Measurements from ENCODE around the gene PKN1. TPM values are rescaled to one million over a fixed set of nuclear protein-coding genes. Genes with fewer than 3 reads are reported as not detected.

The PKN1 gene
- total RNA-seq (2022) (138 and 139 TPM in 2 replicates), Bru-seq, nascent RNA (percentile 53 among the genes with signal in this experiment), BruChase-seq, experiment 1, labeled RNA remaining after a 6-hour chase (percentile 71 among the genes with signal in this experiment), BruChase-seq, experiment 2, labeled RNA remaining after a 2-hour chase (percentile 61 among the genes with signal in this experiment)
- long read RNA-seq, transcript PKN1-201 (22 exons, 3,069 nt): major isoform, 90 of 125 reads
- long read RNA-seq, partial matches to known transcripts: 22 of 125 reads
- long read RNA-seq, other reads (novel, unspliced or antisense): 13 of 125 reads

DNA sequence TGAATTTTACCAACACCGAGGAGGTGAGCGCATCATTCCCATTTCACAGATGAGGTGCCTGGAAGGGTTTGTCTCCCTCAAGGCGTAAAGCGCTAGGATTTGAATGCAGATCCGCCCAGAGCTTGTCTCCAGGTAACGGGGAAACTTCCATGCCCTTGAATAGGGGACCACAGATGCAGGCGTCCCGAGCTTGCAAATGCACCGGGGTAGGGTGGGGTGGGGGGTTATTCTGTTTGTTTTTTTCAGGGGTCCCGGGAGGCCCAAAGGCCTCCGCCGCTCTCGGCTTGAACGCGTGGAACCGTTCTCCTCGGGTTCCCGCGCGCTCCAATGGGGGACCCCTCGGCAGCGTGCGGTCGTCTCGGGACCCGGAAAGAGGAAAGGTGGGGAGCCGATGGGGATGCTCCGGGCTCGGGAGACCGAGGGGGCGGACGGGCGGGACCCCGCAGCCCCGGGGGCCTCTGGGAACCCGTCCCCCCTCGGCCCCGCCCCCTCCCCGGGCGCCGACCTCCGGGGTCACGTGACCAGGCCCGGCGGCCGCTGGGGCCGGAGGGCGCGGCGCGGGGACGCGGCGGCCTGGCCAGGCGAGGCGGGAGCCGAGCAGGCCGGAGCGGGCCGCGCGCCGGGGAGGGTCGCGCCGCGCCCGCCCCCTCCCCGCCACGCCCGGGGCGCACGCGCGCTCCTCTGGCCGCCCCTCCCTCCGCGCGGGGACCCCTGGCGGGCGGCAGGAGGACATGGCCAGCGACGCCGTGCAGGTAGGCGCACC lies at the start of gene PKN1:
PKN1 (plus strand) TSS at position 516 of the 763 bp plus-strand sequence; CDS start at position 732, 216 bp downstream.
- Mint-ChIP-seq H3K27me3 (ENCODE audit: unreplicated experiment) (peaks cover 12% of the 10 kb centered on the region), H3K27ac (ENCODE audit: unreplicated experiment) (no peak within 1 kb of the TSS), H3K4me1 (ENCODE audit: low read depth, unreplicated experiment) (peaks cover 14% of the 10 kb centered on the region), H3K36me3 (ENCODE audit: insufficient read depth, unreplicated experiment) (peaks cover 40% of the 10 kb centered on the region), H3K9me3 (ENCODE audit: low read depth, unreplicated experiment) (no peaks in the 10 kb centered on the region), H3K4me3 (ENCODE audit: low read depth, unreplicated experiment) (peak within 1 kb of the TSS; percentile 71)
- BruUV-seq (replicated peaks): no TSS peak
- DNase-seq: peak; percentile 69
- CTCF ChIA-PET: interaction anchor here (0.8 to 1.0 kb wide), 3 partner anchors 8 to 296 kb away, joined by 4 to 6 read pairs (median 4); partner anchors contain the start of gene ASF1B
- intact Hi-C loops (cut with micrococcal nuclease; ENCODE audit: unreplicated experiment): no loop called here
- TF ChIP-seq, protein P1, sequence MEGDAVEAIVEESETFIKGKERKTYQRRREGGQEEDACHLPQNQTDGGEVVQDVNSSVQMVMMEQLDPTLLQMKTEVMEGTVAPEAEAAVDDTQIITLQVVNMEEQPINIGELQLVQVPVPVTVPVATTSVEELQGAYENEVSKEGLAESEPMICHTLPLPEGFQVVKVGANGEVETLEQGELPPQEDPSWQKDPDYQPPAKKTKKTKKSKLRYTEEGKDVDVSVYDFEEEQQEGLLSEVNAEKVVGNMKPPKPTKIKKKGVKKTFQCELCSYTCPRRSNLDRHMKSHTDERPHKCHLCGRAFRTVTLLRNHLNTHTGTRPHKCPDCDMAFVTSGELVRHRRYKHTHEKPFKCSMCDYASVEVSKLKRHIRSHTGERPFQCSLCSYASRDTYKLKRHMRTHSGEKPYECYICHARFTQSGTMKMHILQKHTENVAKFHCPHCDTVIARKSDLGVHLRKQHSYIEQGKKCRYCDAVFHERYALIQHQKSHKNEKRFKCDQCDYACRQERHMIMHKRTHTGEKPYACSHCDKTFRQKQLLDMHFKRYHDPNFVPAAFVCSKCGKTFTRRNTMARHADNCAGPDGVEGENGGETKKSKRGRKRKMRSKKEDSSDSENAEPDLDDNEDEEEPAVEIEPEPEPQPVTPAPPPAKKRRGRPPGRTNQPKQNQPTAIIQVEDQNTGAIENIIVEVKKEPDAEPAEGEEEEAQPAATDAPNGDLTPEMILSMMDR (IDR thresholded peaks at IDR 0.05; ENCODE audit: unreplicated experiment): no peak

DNA sequence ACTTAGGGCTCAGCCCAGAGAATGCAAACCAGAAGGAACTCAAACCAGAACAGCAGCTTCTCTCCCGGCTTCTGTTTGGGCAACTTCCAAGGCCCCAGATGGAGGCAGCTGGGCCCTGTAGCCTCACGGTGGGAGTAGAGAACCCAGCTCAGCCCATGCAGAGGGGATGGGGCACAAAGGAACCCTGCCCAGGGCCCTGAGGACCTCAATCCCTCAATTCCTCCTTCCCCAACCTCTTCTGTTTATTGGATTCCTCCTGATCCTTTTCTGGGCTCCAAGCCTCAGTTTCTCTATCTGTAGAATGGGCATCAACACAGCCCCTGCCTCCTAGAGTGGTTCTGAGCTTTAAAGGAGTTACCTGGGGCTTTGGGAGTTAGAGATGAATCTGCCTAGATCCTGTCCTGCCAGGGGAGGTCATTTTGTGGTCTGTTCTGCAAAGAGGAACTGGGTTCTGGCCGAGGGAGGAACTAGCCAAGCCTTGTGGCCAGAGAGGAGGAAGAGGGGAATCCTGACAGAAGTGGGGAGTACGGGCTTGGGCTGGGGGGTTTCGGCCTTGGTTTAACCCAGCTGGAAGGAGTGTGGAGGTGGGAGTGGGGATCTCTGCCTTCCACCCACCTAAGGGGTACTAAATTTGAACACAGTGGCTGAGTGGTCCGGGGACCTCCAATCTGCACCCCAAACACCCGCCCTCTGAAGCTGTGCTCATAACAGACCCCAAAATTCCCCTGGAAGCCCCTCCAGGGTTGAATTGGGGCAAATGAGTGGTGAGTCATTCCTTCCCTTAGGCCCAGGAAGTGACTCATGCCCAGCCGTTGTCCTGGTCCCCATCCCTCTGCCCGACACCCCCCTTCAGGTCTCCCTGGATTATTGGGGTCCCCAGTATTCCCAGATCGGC lies 49.2 kb upstream of the PKN1 start:
- peak; percentile 26 for DNase-seq
- no peaks in the 10 kb centered on the region for H3K27me3 Mint-ChIP-seq (ENCODE audit: unreplicated experiment)
- H3K36me3 Mint-ChIP-seq (ENCODE audit: insufficient read depth, unreplicated experiment): peaks cover 42% of the 10 kb centered on the region
- H3K4me1 Mint-ChIP-seq (ENCODE audit: low read depth, unreplicated experiment): peaks cover 19% of the 10 kb centered on the region
- CTCF ChIA-PET: no interaction called here
- H3K4me3 Mint-ChIP-seq (ENCODE audit: low read depth, unreplicated experiment): peak overlapping the region; percentile 43
- BruUV-seq (replicated peaks): no TSS peak
- TF ChIP-seq, protein P1 (IDR thresholded peaks at IDR 0.05; ENCODE audit: unreplicated experiment): no peak
- intact Hi-C loops (cut with micrococcal nuclease; ENCODE audit: unreplicated experiment): no loop called here
- H3K27ac Mint-ChIP-seq (ENCODE audit: unreplicated experiment): peak overlapping the region; percentile 74
- H3K9me3 Mint-ChIP-seq (ENCODE audit: low read depth, unreplicated experiment): no peaks in the 10 kb centered on the region

DNA sequence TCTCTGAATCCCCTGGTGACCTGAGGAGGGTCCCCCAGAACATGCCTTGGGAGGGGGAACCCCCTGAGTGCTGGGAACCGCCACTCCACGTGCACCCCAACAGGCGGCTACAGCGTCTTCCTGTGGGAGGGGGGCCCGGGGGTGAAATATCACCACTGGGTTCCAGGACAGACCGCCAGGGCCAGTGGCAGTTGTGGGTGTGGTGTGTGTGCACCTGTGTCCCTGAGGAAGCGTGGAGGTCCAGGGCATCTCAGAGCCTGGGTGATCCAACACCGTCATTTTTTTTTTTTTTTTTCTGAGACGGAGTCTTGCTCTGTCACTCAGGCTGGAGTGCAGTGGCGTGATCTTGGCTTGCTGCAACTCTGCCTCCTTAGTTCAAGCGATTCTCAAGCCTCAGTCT lies 47.6 kb upstream of the PKN1 start:
- Mint-ChIP-seq H3K36me3 (ENCODE audit: insufficient read depth, unreplicated experiment) (peaks cover 42% of the 10 kb centered on the region), H3K27me3 (ENCODE audit: unreplicated experiment) (no peaks in the 10 kb centered on the region), H3K4me1 (ENCODE audit: low read depth, unreplicated experiment) (peaks cover 19% of the 10 kb centered on the region), H3K4me3 (ENCODE audit: low read depth, unreplicated experiment) (peak overlapping the region; percentile 43), H3K27ac (ENCODE audit: unreplicated experiment) (peak overlapping the region; percentile 74), H3K9me3 (ENCODE audit: low read depth, unreplicated experiment) (no peaks in the 10 kb centered on the region)
- TF ChIP-seq, protein P1 (IDR thresholded peaks at IDR 0.05; ENCODE audit: unreplicated experiment): no peak
- intact Hi-C loops (cut with micrococcal nuclease; ENCODE audit: unreplicated experiment): no loop called here
- BruUV-seq (replicated peaks): no TSS peak
- no peak for DNase-seq
- CTCF ChIA-PET: interaction anchor here (0.7 kb wide), 1 partner anchor 1016 kb away, joined by 5 read pairs; no protein-coding TSS in a partner anchor

GRCh38 chr19:14390548-14390947 lies 42.6 kb upstream of the PKN1 start:
- Mint-ChIP-seq H3K4me3 (ENCODE audit: low read depth, unreplicated experiment) (no peak overlapping the region), H3K9me3 (ENCODE audit: low read depth, unreplicated experiment) (no peaks in the 10 kb centered on the region), H3K4me1 (ENCODE audit: low read depth, unreplicated experiment) (peaks cover under 1% of the 10 kb centered on the region), H3K27ac (ENCODE audit: unreplicated experiment) (no peak overlapping the region), H3K36me3 (ENCODE audit: insufficient read depth, unreplicated experiment) (peaks cover 18% of the 10 kb centered on the region), H3K27me3 (ENCODE audit: unreplicated experiment) (no peaks in the 10 kb centered on the region)
- no TSS peak for BruUV-seq (replicated peaks)
- TF ChIP-seq, protein P1 (IDR thresholded peaks at IDR 0.05; ENCODE audit: unreplicated experiment): no peak
- CTCF ChIA-PET: no interaction called here
- intact Hi-C loops (cut with micrococcal nuclease; ENCODE audit: unreplicated experiment): no loop called here
- DNase-seq: no peak

Data from Calu3 (cell line).